Measurements from ENCODE around the gene SORL1.

Gene SORL1

GRCh38 chr11:121563900-121564822, 112.0 kb downstream of the SORL1 start:
- peaks cover 27% of the 10 kb centered on the region for H3K4me1 ChIP-seq (ENCODE audit: insufficient read depth, low read length, severe bottlenecking)
- no peaks in the 10 kb centered on the region for H3K27me3 ChIP-seq (ENCODE audit: insufficient read depth, low read length)
- no peaks in the 10 kb centered on the region for H3K9me2 ChIP-seq (ENCODE audit: low read depth, low read length)
- no peak overlapping the region for H3K9ac ChIP-seq (ENCODE audit: low read length)
- H3K27ac ChIP-seq (ENCODE audit: low read depth, low read length, poor library complexity, severe bottlenecking), result no peak overlapping the region
- H3K9me3 ChIP-seq (ENCODE audit: low read length), result no peaks in the 10 kb centered on the region
- TF ChIP-seq EZH2 (IDR thresholded peaks at IDR 0.05; ENCODE audit: borderline replicate concordance, low read length), result no peak
- TF ChIP-seq CTCF (IDR thresholded peaks at IDR 0.05; ENCODE audit: low read length), result no peak
- H3K4me3 ChIP-seq (ENCODE audit: low read depth, low read length, poor library complexity, severe bottlenecking), result no peak overlapping the region
- no peak overlapping the region for H2AFZ ChIP-seq (ENCODE audit: low read length)
- H3F3A ChIP-seq (ENCODE audit: insufficient read depth, low read length), result no peaks in the 10 kb centered on the region
- H3K79me2 ChIP-seq (ENCODE audit: insufficient read depth, low read length), result no peaks in the 10 kb centered on the region
- no peaks in the 10 kb centered on the region for H4K20me1 ChIP-seq (ENCODE audit: insufficient read depth, low read length)
- no peak overlapping the region for H3K4me2 ChIP-seq (ENCODE audit: low read length)
- H3K36me3 ChIP-seq (ENCODE audit: insufficient read depth, low read length), result peaks cover 93% of the 10 kb centered on the region

GRCh38 chr11:121564948-121565684, 113.0 kb downstream of the SORL1 start:
- TF ChIP-seq CTCF (IDR thresholded peaks at IDR 0.05; ENCODE audit: low read length) (no peak), EZH2 (IDR thresholded peaks at IDR 0.05; ENCODE audit: borderline replicate concordance, low read length) (no peak)
- Histone ChIP-seq H3K27ac (ENCODE audit: low read depth, low read length, poor library complexity, severe bottlenecking) (peak overlapping the region; percentile 17), H3K9me3 (ENCODE audit: low read length) (no peaks in the 10 kb centered on the region), H4K20me1 (ENCODE audit: insufficient read depth, low read length) (no peaks in the 10 kb centered on the region), H3K9me2 (ENCODE audit: low read depth, low read length) (no peaks in the 10 kb centered on the region), H3K4me1 (ENCODE audit: insufficient read depth, low read length, severe bottlenecking) (peaks cover 37% of the 10 kb centered on the region), H3F3A (ENCODE audit: insufficient read depth, low read length) (no peaks in the 10 kb centered on the region), H3K79me2 (ENCODE audit: insufficient read depth, low read length) (no peaks in the 10 kb centered on the region), H3K9ac (ENCODE audit: low read length) (no peak overlapping the region), H3K27me3 (ENCODE audit: insufficient read depth, low read length) (no peaks in the 10 kb centered on the region), H3K4me2 (ENCODE audit: low read length) (no peak overlapping the region), H3K4me3 (ENCODE audit: low read depth, low read length, poor library complexity, severe bottlenecking) (no peak overlapping the region), H2AFZ (ENCODE audit: low read length) (no peak overlapping the region), H3K36me3 (ENCODE audit: insufficient read depth, low read length) (peaks cover 83% of the 10 kb centered on the region)

GRCh38 chr11:121566279-121567168, 114.4 kb downstream of the SORL1 start:
- peaks cover 43% of the 10 kb centered on the region for H3K4me1 ChIP-seq (ENCODE audit: insufficient read depth, low read length, severe bottlenecking)
- H3K27ac ChIP-seq (ENCODE audit: low read depth, low read length, poor library complexity, severe bottlenecking), result peak overlapping the region; percentile 81
- no peaks in the 10 kb centered on the region for H3F3A ChIP-seq (ENCODE audit: insufficient read depth, low read length)
- no peaks in the 10 kb centered on the region for H3K79me2 ChIP-seq (ENCODE audit: insufficient read depth, low read length)
- no peak overlapping the region for H3K9ac ChIP-seq (ENCODE audit: low read length)
- no peaks in the 10 kb centered on the region for H3K9me2 ChIP-seq (ENCODE audit: low read depth, low read length)
- TF ChIP-seq EZH2 (IDR thresholded peaks at IDR 0.05; ENCODE audit: borderline replicate concordance, low read length) (no peak), CTCF (IDR thresholded peaks at IDR 0.05; ENCODE audit: low read length) (no peak)
- peaks cover 80% of the 10 kb centered on the region for H3K36me3 ChIP-seq (ENCODE audit: insufficient read depth, low read length)
- no peaks in the 10 kb centered on the region for H3K9me3 ChIP-seq (ENCODE audit: low read length)
- H2AFZ ChIP-seq (ENCODE audit: low read length), result no peak overlapping the region
- H3K27me3 ChIP-seq (ENCODE audit: insufficient read depth, low read length), result no peaks in the 10 kb centered on the region
- no peak overlapping the region for H3K4me3 ChIP-seq (ENCODE audit: low read depth, low read length, poor library complexity, severe bottlenecking)
- H4K20me1 ChIP-seq (ENCODE audit: insufficient read depth, low read length), result no peaks in the 10 kb centered on the region
- H3K4me2 ChIP-seq (ENCODE audit: low read length), result no peak overlapping the region
